A549 (cell line): ENCODE results near the gene SLC7A4. TPM values are rescaled to one million over a fixed set of nuclear protein-coding genes. Genes with fewer than 3 reads are reported as not detected.

Experiments used
- ATAC-seq, 2 experiments: fragments of 200-7000 bp in 1 of 2; fragments of >200 bp in 1 of 2; cut with Nextera tagmentation in 1 of 2; cut with Tn5 transposase in 1 of 2; 3 replicates each; pipeline versions ENCODE4 v1.8.0 to v1.9.1; 2018 to 2020; ENCODE audit warnings: mild to moderate bottlenecking in 1 of 2, moderate library complexity in 1 of 2
- CTCF ChIA-PET: fragments of 300-600 bp; sonication (Branson Sonifier 250); formaldehyde crosslinking; extraction: SDS; loops from one replicate; lab custom pipeline; 2021; ENCODE audit warnings: antibody characterized with exemption, inconsistent platforms; lab: Yijun Ruan, JAX
- POLR2A ChIA-PET: fragments of 350-600 bp; formaldehyde crosslinking; extraction: SDS; loops from one replicate; lab custom pipeline; 2021; ENCODE audit warnings: antibody characterized with exemption, inconsistent platforms; lab: Yijun Ruan, JAX
- DNase-seq, 2 experiments: peaks; one replicate each; pipeline versions ENCODE4 v3.0.0 to v3.0.0-alpha.2; 2011 to 2016; ENCODE audit warnings: low read depth in 1 of 2, low spot score in 1 of 2
- FAIRE-seq: peaks from 2 replicates; lab custom pipeline; 2011; peaks lifted over from hg19 to GRCh38; lab: Jason Lieb, UNC
- H3K27ac ChIP-seq, 2 experiments: fragments of >200 bp; sonication (Bioruptor Twin); formaldehyde crosslinking; 3 replicates each; pipeline ENCODE4 v1.5.1; 2016 to 2017
- H3K4me1 ChIP-seq: fragments of >200 bp; sonication (Bioruptor Twin); formaldehyde crosslinking; 3 replicates; pipeline ENCODE4 v1.6.1; 2016
- H3K4me2 ChIP-seq: fragments of >200 bp; sonication (Bioruptor Twin); formaldehyde crosslinking; 3 replicates; pipeline ENCODE4 v1.6.1; 2016
- H3K4me3 ChIP-seq: fragments of >200 bp; sonication (Bioruptor Twin); formaldehyde crosslinking; 3 replicates; pipeline ENCODE4 v1.5.1; 2016
- H3K9me3 ChIP-seq: fragments of >200 bp; sonication (Bioruptor Twin); formaldehyde crosslinking; 3 replicates; pipeline ENCODE4 v1.6.1; 2016
- ATOH8 ChIP-seq: fragments of 250-450 bp; sonication (Bioruptor Pico); IDR thresholded peaks from 2 replicates; pipeline ENCODE4 v1.5.0; 2020; ENCODE audit warnings: low read depth, mild to moderate bottlenecking, moderate library complexity
- BCL3 ChIP-seq: fragments of >200 bp; sonication (Bioruptor Twin); formaldehyde crosslinking; IDR thresholded peaks from 3 replicates; pipeline ENCODE4 v1.6.1; 2016
- CBX2 ChIP-seq: fragments of 200-600 bp; sonication (generic); IDR thresholded peaks from 2 replicates; pipeline ENCODE4 v1.6.1; 2016; ENCODE audit warnings: low read depth, mild to moderate bottlenecking, borderline replicate concordance
- CEBPB ChIP-seq, 2 experiments: fragments of >200 bp in 1 of 2; sonication (Bioruptor Twin) in 1 of 2; formaldehyde crosslinking in 1 of 2; IDR thresholded peaks; 2 replicates each; pipeline ENCODE4 v1.6.1; 2012 to 2016
- CHD4 ChIP-seq: fragments of 200-600 bp; sonication (generic); IDR thresholded peaks from 2 replicates; pipeline ENCODE4 v1.6.1; 2016; ENCODE audit warnings: antibody characterized with exemption, mild to moderate bottlenecking, borderline replicate concordance
- CTCF ChIP-seq: fragments of >200 bp; sonication (Bioruptor Twin); formaldehyde crosslinking; IDR thresholded peaks from 3 replicates; pipeline ENCODE4 v1.5.1; 2016
- EHMT2 ChIP-seq: fragments of 200-600 bp; sonication (generic); IDR thresholded peaks from 2 replicates; pipeline ENCODE4 v1.6.1; 2016; ENCODE audit warnings: antibody characterized with exemption, low read depth, mild to moderate bottlenecking, moderate library complexity
- ELK1 ChIP-seq: fragments of 150-350 bp; IDR thresholded peaks from 2 replicates; pipeline ENCODE4 v1.6.1; 2014; ENCODE audit warnings: low read depth, mild to moderate bottlenecking, low read length
- FOSB ChIP-seq: fragments of 250-450 bp; sonication (Bioruptor Pico); IDR thresholded peaks from 2 replicates; pipeline ENCODE4 v1.5.0; 2020; ENCODE audit warnings: mild to moderate bottlenecking, moderate library complexity
- FOSL2 ChIP-seq, 2 experiments: fragments of 450-650 bp in 1 of 2; fragments of >200 bp in 1 of 2; sonication (Bioruptor Twin) in 1 of 2; formaldehyde crosslinking; IDR thresholded peaks; 2 replicates each; pipeline versions ENCODE4 v1.5.0 to v1.6.1; 2016 to 2020; ENCODE audit warnings: mild to moderate bottlenecking in 1 of 2, moderate library complexity in 1 of 2
- FOXS1 ChIP-seq: fragments of 250-450 bp; sonication (Bioruptor Pico); IDR thresholded peaks from 2 replicates; pipeline ENCODE4 v1.5.0; 2020; ENCODE audit warnings: mild to moderate bottlenecking, moderate library complexity
- HES2 ChIP-seq: fragments of >200 bp; sonication (Bioruptor Twin); formaldehyde crosslinking; IDR thresholded peaks from 2 replicates; pipeline ENCODE4 v1.6.1; 2016
- HOXA7 ChIP-seq: fragments of 250-450 bp; sonication (Bioruptor Pico); IDR thresholded peaks from 2 replicates; pipeline ENCODE4 v1.5.0; 2020; ENCODE audit warnings: mild to moderate bottlenecking, moderate library complexity
- HOXB13 ChIP-seq: fragments of 250-450 bp; sonication (Bioruptor Pico); IDR thresholded peaks from 2 replicates; pipeline ENCODE4 v1.5.0; 2020; ENCODE audit warnings: low read depth, mild to moderate bottlenecking, moderate library complexity
- JUN ChIP-seq, 2 experiments: fragments of >200 bp; sonication (Bioruptor Twin); formaldehyde crosslinking; IDR thresholded peaks; 2 replicates in 1 of 2; 3 replicates in 1 of 2; pipeline ENCODE4 v1.6.1; 2016 to 2017
- KDM1A ChIP-seq: fragments of 200-600 bp; sonication (generic); IDR thresholded peaks from 2 replicates; pipeline ENCODE4 v1.6.1; 2016; ENCODE audit warnings: low read depth, mild to moderate bottlenecking
- MAZ ChIP-seq: fragments of 150-350 bp; IDR thresholded peaks from 2 replicates; pipeline ENCODE4 v1.6.1; 2014; ENCODE audit warnings: antibody characterized with exemption, low read depth, low read length, borderline replicate concordance
- MYC ChIP-seq: IDR thresholded peaks from 2 replicates; pipeline ENCODE4 v1.6.1; 2012; ENCODE audit warnings: mild to moderate bottlenecking, inconsistent platforms, low read length, improper control_type of control experiment, borderline replicate concordance
- RCOR1 ChIP-seq: fragments of 150-350 bp; IDR thresholded peaks from 2 replicates; pipeline ENCODE4 v1.6.1; 2014; ENCODE audit warnings: antibody characterized with exemption, low read length, low read depth
- RNF2 ChIP-seq: fragments of 200-600 bp; sonication (generic); IDR thresholded peaks from 2 replicates; pipeline ENCODE4 v1.6.1; 2016; ENCODE audit warnings: low read depth, mild to moderate bottlenecking, antibody characterized with exemption, moderate library complexity, borderline replicate concordance
- TFCP2L1 ChIP-seq: fragments of 250-450 bp; sonication (Bioruptor Pico); IDR thresholded peaks from 2 replicates; pipeline ENCODE4 v1.5.0; 2021; ENCODE audit warnings: mild to moderate bottlenecking
- TP53 ChIP-seq: fragments of 250-450 bp; sonication (Bioruptor Pico); IDR thresholded peaks from 2 replicates; pipeline ENCODE4 v1.5.0; 2021; ENCODE audit warnings: mild to moderate bottlenecking, moderate library complexity
- WGBS: methylation state at CpG from one replicate; pipeline ENCODE4 v1.1.6; 2017; ENCODE audit errors: missing lambda C conversion rate; 5-methylcytosine and 5-hydroxymethylcytosine counted together
- polyA plus RNA-seq, 4 experiments: library from polyadenylated mRNA; depleted of rRNA in 3 of 4; stranded (reverse); fragments of >200 nt; fragmentation: RNase III in 1 of 4; extraction: RNeasy Plus Mini Kit Qiagen cat#74134 plus additional on column Dnase treatment in 1 of 4; gene quantifications; 2 replicates in 3 of 4; 3 replicates in 1 of 4; pipeline ENCODE4 v1.2.3, GENCODE V29; 2011 to 2017

SLC7A4 gene
- polyA plus RNA-seq, 2 of the 4 experiments (the other 2 are of a cell fraction), result not detected

GRCh38 chr22:21030621-21031544 lies 1.5 kb downstream of the SLC7A4 start:
- ChIA-PET POLR2A (no interaction called here), CTCF (interaction anchor here (2.4 kb wide), 1 partner anchor 9 kb away, joined by 6 read pairs; no protein-coding TSS in a partner anchor)
- FAIRE-seq (no peak), ATAC-seq (no peak), DNase-seq (no peak)
- Histone ChIP-seq H3K4me3 (no peak overlapping the region), H3K4me2 (no peak overlapping the region), H3K9me3 (no peaks in the 10 kb centered on the region), H3K27ac (no peak overlapping the region), H3K4me1 (no peaks in the 10 kb centered on the region)
- 81% methylated on average over 26 of the region's 40 CpGs for WGBS
- TF ChIP-seq JUN (IDR thresholded peaks at IDR 0.05), result no peak
- no peak for TF ChIP-seq FOSB (CRISPR knock-in tag)
- TF ChIP-seq RCOR1, result no peak
- no peak for TF ChIP-seq MYC
- no peak for TF ChIP-seq TP53 (CRISPR knock-in tag)
- TF ChIP-seq FOSL2 (IDR thresholded peaks at IDR 0.05), result no peak
- TF ChIP-seq FOSL2 (CRISPR knock-in tag; IDR thresholded peaks at IDR 0.05), result no peak
- TF ChIP-seq CEBPB (IDR thresholded peaks at IDR 0.05), result no peak
- TF ChIP-seq, all 56 proteins: peak for 0

GRCh38 chr22:21030032-21030431 lies 2.3 kb downstream of the SLC7A4 start:
- Histone ChIP-seq H3K4me3 (no peak overlapping the region), H3K27ac (no peak overlapping the region), H3K9me3 (no peaks in the 10 kb centered on the region), H3K4me2 (no peak overlapping the region), H3K4me1 (no peaks in the 10 kb centered on the region)
- TF ChIP-seq MAZ (no peak), FOXS1 (CRISPR knock-in tag) (no peak), CBX2 (no peak), KDM1A (no peak), TFCP2L1 (no peak), MYC (no peak), HES2 (no peak), CHD4 (no peak), RNF2 (no peak)
- WGBS, result 47% methylated on average over 13 of the region's 15 CpGs
- POLR2A ChIA-PET, result no interaction called here
- no peak for DNase-seq
- CTCF ChIA-PET, result interaction anchor here (2.4 kb wide), 1 partner anchor 8 kb away, joined by 6 read pairs; no protein-coding TSS in a partner anchor
- no peak for FAIRE-seq
- no peak for ATAC-seq

- Histone ChIP-seq H3K4me1 (no peaks in the 10 kb centered on the region), H3K27ac (no peak overlapping the region), H3K9me3 (no peaks in the 10 kb centered on the region), H3K4me2 (no peak overlapping the region), H3K4me3 (no peak overlapping the region)
- no peak for FAIRE-seq
- ChIA-PET POLR2A (no interaction called here), CTCF (interaction anchor here (0.9 to 2.4 kb wide), 2 partner anchors 8 to 27 kb away, joined by 3 to 6 read pairs; partner anchors contain the start of gene THAP7)
- no peak for TF ChIP-seq EHMT2
- TF ChIP-seq ATOH8 (CRISPR knock-in tag), result no peak
- no peak for TF ChIP-seq HOXA7
- TF ChIP-seq MAZ, result no peak
- TF ChIP-seq CTCF, result no peak
- no peak for TF ChIP-seq MYC
- TF ChIP-seq BCL3, result no peak
- TF ChIP-seq ELK1, result no peak
- TF ChIP-seq HOXB13 (CRISPR knock-in tag), result no peak
- no peak for ATAC-seq
- DNase-seq, result no peak
- WGBS, result 66% methylated on average over 7 of the region's 12 CpGs
Measured at GRCh38 chr22:21029486-21030025, 2.8 kb downstream of the SLC7A4 start.
